OCI-LY7 (cell line): ENCODE results near the gene NAPB. TPM values are rescaled to one million over a fixed set of nuclear protein-coding genes. Genes with fewer than 3 reads are reported as not detected.
"Not testable (repeated sequence)": the region's sequence is repeated elsewhere in the genome, so short reads cannot be mapped to it uniquely, and the experiment has no call there.

ENCODE experiments used
- Bru-seq: library from RNA; stranded (reverse); fragments of 400-500 nt; gene quantifications from one replicate; lab custom pipeline; 2021; lab: Mats Ljungman, UMichigan
- BruChase-seq, 2 experiments: library from RNA; stranded (reverse); fragments of 400-500 nt; gene quantifications; one replicate each; lab custom pipeline; 2021; lab: Mats Ljungman, UMichigan
- BruUV-seq: library from RNA; stranded (reverse); fragments of 400-500 nt; replicated peaks from 2 replicates; lab custom pipeline; 2021; lab: Mats Ljungman, UMichigan
- CTCF ChIA-PET: fragments of 300-600 bp; sonication (Branson Sonifier 250); formaldehyde crosslinking; loops from one replicate; lab custom pipeline; 2022; ENCODE audit warnings: antibody characterized with exemption; ENCODE audit not compliant: unreplicated experiment; lab: Charles Lee
- POLR2A ChIA-PET: fragments of 300-600 bp; sonication (Branson Sonifier 250); formaldehyde crosslinking; loops from one replicate; lab custom pipeline; 2022; ENCODE audit warnings: antibody characterized with exemption; lab: Charles Lee
- DNase-seq: peaks from one replicate; pipeline ENCODE4 v3.0.0-alpha.2; 2015; ENCODE audit warnings: low spot score
- H2AFZ ChIP-seq: fragments of 200-600 bp; sonication (generic), shearing (Covaris generic); 2 replicates; pipeline ENCODE4 v1.6.1; 2014; ENCODE audit warnings: mild to moderate bottlenecking, antibody characterized with exemption, low read length, moderate library complexity
- H3K27ac ChIP-seq: fragments of 200-600 bp; sonication (generic); 2 replicates; pipeline ENCODE4 v1.5.1; 2014; ENCODE audit warnings: mixed run types, low read depth, mild to moderate bottlenecking, moderate library complexity, low read length, inconsistent platforms; ENCODE audit not compliant: poor library complexity, severe bottlenecking
- H3K36me3 ChIP-seq: fragments of 200-600 bp; sonication (generic); 2 replicates; pipeline ENCODE4 v1.6.1; 2014; ENCODE audit warnings: mild to moderate bottlenecking, antibody characterized with exemption, low read length, moderate library complexity, mixed read lengths; ENCODE audit not compliant: insufficient read depth
- H3K4me1 ChIP-seq: fragments of 200-600 bp; sonication (generic); 2 replicates; pipeline ENCODE4 v1.5.1; 2014; ENCODE audit warnings: mild to moderate bottlenecking, low read length; ENCODE audit not compliant: insufficient read depth, poor library complexity, severe bottlenecking
- H3K4me2 ChIP-seq: fragments of 200-600 bp; sonication (generic); 2 replicates; pipeline ENCODE4 v1.6.1; 2014; ENCODE audit warnings: mild to moderate bottlenecking, low read length
- H3K4me3 ChIP-seq: fragments of 200-600 bp; sonication (generic); 2 replicates; pipeline ENCODE4 v1.5.1; 2014; ENCODE audit warnings: mild to moderate bottlenecking, low read depth, low read length; ENCODE audit not compliant: poor library complexity, severe bottlenecking
- H3K79me2 ChIP-seq: fragments of 200-600 bp; sonication (generic); 2 replicates; pipeline ENCODE4 v1.6.1; 2016; ENCODE audit warnings: low read depth, mild to moderate bottlenecking, low read length, moderate library complexity, mixed read lengths; ENCODE audit not compliant: insufficient read depth
- H3K9me2 ChIP-seq: fragments of 200-600 bp; sonication (generic); 2 replicates; pipeline ENCODE4 v1.6.1; 2016; ENCODE audit warnings: mild to moderate bottlenecking, low read length, mixed read lengths; ENCODE audit not compliant: insufficient read depth
- H3K9me3 ChIP-seq: fragments of 200-600 bp; sonication (generic); 2 replicates; pipeline ENCODE4 v1.6.1; 2014; ENCODE audit warnings: mild to moderate bottlenecking, mixed run types, low read length, mixed read lengths
- H4K20me1 ChIP-seq: fragments of 200-600 bp; sonication (generic); 2 replicates; pipeline ENCODE4 v1.6.1; 2014; ENCODE audit warnings: mild to moderate bottlenecking, antibody characterized with exemption, low read length, moderate library complexity, mixed read lengths; ENCODE audit not compliant: insufficient read depth
- EZH2phosphoT487 ChIP-seq: fragments of 200-600 bp; sonication (generic); IDR thresholded peaks from 2 replicates; pipeline ENCODE4 v1.6.1; 2018; ENCODE audit warnings: low read depth, borderline replicate concordance, mild to moderate bottlenecking, mixed run types, antibody characterized with exemption, low read length, moderate library complexity, mixed read lengths
- intact Hi-C: fragments of 100-400 bp; cut with micrococcal nuclease; formaldehyde crosslinking; loops from one replicate; pipeline ENCODE4 v1.10.0; 2022; ENCODE audit not compliant: unreplicated experiment
- long read RNA-seq: library from polyadenylated mRNA; stranded (forward); transcript quantifications from one replicate; pipeline ENCODE4 v2.0.0, GENCODE V29; 2022
- total RNA-seq, 2 experiments: library from RNA; depleted of rRNA in 1 of 2; stranded (reverse); fragments of >200 nt in 1 of 2; shearing (Covaris generic) in 1 of 2; gene quantifications; 2 replicates each; pipeline ENCODE4 v1.2.3, GENCODE V29; 2014 to 2022
- TF ChIP-seq, protein P1 (sequence below): fragments of 200-600 bp; sonication (generic); conservative IDR thresholded peaks from 2 replicates; pipeline ENCODE4 v1.5.1; 2014; ENCODE audit warnings: mild to moderate bottlenecking, antibody characterized with exemption, low read length, moderate library complexity, mixed read lengths

The NAPB gene
- total RNA-seq (2014; rRNA removed; shearing (Covaris generic)) (9.3 and 12.5 TPM in 2 replicates), total RNA-seq (2022) (11.4 and 12.1 TPM in 2 replicates), Bru-seq, nascent RNA (percentile 72 among the genes with signal in this experiment), BruChase-seq, experiment 1, labeled RNA remaining after a 6-hour chase (percentile 74 among the genes with signal in this experiment), BruChase-seq, experiment 2, labeled RNA remaining after a 2-hour chase (percentile 78 among the genes with signal in this experiment)
- long read RNA-seq, partial matches to known transcripts = 0 of 11 reads
- long read RNA-seq, other reads (novel, unspliced or antisense) = 5 of 11 reads

- intact Hi-C loops = loop anchor here (1.0 to 5.0 kb wide), 2 partner anchors 59 to 71 kb away; partner anchors contain the start of genes GZF1 and NXT1
- peak within 1 kb of the TSS; percentile 68 for H3K4me2 ChIP-seq
- H3K27ac ChIP-seq = peak within 1 kb of the TSS; percentile 34
- POLR2A ChIA-PET = interaction anchor here (0.7 to 2.5 kb wide), 6 partner anchors 11 to 81 kb away, joined by 3 to 11 read pairs (median 4); partner anchors contain the start of gene NXT1
- H3K36me3 ChIP-seq = no peaks in the 10 kb centered on the region; the same call in 1 of the 2 replicates
- H3K9me3 ChIP-seq = no peaks in the 10 kb centered on the region
- H3K4me1 ChIP-seq = peaks cover 19% of the 10 kb centered on the region
- H3K4me3 ChIP-seq = peak within 1 kb of the TSS; percentile 100
- CTCF ChIA-PET = interaction anchor here (0.7 to 1.2 kb wide), 3 partner anchors 16 to 71 kb away, joined by 3 to 4 read pairs (median 3); no protein-coding TSS in a partner anchor
- no TSS peak for BruUV-seq
- no peak for TF ChIP-seq EZH2phosphoT487
- TF ChIP-seq, protein P1, sequence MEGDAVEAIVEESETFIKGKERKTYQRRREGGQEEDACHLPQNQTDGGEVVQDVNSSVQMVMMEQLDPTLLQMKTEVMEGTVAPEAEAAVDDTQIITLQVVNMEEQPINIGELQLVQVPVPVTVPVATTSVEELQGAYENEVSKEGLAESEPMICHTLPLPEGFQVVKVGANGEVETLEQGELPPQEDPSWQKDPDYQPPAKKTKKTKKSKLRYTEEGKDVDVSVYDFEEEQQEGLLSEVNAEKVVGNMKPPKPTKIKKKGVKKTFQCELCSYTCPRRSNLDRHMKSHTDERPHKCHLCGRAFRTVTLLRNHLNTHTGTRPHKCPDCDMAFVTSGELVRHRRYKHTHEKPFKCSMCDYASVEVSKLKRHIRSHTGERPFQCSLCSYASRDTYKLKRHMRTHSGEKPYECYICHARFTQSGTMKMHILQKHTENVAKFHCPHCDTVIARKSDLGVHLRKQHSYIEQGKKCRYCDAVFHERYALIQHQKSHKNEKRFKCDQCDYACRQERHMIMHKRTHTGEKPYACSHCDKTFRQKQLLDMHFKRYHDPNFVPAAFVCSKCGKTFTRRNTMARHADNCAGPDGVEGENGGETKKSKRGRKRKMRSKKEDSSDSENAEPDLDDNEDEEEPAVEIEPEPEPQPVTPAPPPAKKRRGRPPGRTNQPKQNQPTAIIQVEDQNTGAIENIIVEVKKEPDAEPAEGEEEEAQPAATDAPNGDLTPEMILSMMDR = peak; percentile 49; the same call in 1 of the 2 replicates
- DNase-seq = peak; percentile 96
- H3K9me2 ChIP-seq = no peaks in the 10 kb centered on the region
- peak within 1 kb of the TSS; percentile 98 for H2AFZ ChIP-seq
- H3K79me2 ChIP-seq = peaks cover 32% of the 10 kb centered on the region; the same call in 1 of the 2 replicates
- peaks cover 16% of the 10 kb centered on the region; the same call in 1 of the 2 replicates for H4K20me1 ChIP-seq
These were observed at the start of gene NAPB for GRCh38 chr20:23420943-23421931. TSS of gene NAPB (minus strand) at chr20:23421488. CDS start at chr20:23421402, 86 bp downstream.

GRCh38 chr20:23466961-23467360 is 45.7 kb upstream of the NAPB start:
- H3K4me2 ChIP-seq, H3K79me2 ChIP-seq, H2AFZ ChIP-seq, H3K27ac ChIP-seq, H3K9me3 ChIP-seq, H3K4me1 ChIP-seq, POLR2A ChIA-PET, H3K4me3 ChIP-seq, BruUV-seq, H4K20me1 ChIP-seq, CTCF ChIA-PET, H3K36me3 ChIP-seq, DNase-seq, intact Hi-C loops, H3K9me2 ChIP-seq: not testable (repeated sequence)

DNA sequence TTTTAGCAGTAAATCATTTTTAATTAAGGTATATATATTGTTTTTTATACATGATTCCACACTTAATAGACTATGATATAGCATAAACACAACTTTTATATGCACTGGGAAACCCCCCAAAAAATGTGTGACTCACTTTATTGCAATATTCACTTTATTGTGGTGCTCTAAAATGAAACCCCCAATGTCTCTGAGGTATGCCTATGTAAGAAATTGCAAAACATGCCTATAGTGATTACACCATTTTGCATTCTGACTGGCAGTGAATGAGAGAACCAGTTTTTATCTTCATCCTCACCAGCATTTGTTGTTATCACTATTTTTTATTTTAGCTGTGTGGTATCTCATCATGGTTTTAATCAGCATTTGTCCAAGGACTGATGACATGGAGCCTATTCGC is 39.9 kb upstream of the NAPB start:
- H3K27ac ChIP-seq = no peak overlapping the region
- no peaks in the 10 kb centered on the region for H3K9me2 ChIP-seq
- TF ChIP-seq, protein P1 = no peak
- ChIA-PET POLR2A (no interaction called here), CTCF (no interaction called here)
- no peaks in the 10 kb centered on the region for H3K36me3 ChIP-seq
- intact Hi-C loops = no loop called here
- H3K4me1 ChIP-seq = peaks cover 6% of the 10 kb centered on the region
- no peaks in the 10 kb centered on the region for H3K9me3 ChIP-seq
- no peaks in the 10 kb centered on the region for H3K79me2 ChIP-seq
- DNase-seq = no peak
- no peaks in the 10 kb centered on the region for H4K20me1 ChIP-seq
- BruUV-seq = no TSS peak
- no peak overlapping the region for H2AFZ ChIP-seq
- no peak overlapping the region for H3K4me2 ChIP-seq
- H3K4me3 ChIP-seq = no peak overlapping the region
